ENCODE data around the gene TPK1.

Gene TPK1

DNA sequence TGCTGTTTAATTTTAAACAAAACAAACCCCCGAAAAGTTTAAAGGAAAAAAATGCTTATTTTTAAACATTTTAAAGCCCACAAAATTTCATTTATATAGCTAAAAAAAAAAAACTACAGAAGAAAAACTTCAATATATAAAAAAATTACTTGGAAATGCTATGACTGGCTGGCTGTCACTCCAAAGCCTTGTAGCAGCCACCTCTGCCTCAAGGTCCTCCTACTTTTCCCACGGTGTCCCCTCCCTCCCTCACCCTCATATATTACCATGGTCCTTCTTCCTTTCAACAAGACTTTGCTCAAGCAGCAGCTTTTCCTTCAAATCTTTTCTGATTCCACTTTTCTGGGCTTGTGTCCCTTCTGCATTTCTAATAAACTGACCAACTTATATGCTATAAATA is 122.0 kb downstream of the TPK1 start:
- no peak for DNase-seq

DNA sequence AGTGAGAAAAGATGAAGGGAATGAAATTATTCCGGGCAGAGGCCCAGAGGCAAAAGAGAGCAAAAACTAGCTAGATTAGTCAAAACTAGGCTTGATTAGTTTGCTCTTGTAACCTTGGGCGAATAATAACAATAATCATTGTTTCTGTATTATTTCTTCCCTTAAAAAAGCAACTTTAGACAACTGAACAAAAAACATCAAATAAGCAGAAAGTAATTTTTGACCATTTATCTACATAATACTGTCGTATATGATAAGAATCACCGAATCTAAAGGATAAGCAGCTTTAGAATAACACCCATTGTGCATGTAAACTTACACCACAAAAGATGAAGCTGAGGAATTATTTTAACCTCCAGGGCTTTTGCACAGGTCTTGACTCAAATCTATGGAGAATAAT is 125.1 kb downstream of the TPK1 start:
- DNase-seq = no peak

DNA sequence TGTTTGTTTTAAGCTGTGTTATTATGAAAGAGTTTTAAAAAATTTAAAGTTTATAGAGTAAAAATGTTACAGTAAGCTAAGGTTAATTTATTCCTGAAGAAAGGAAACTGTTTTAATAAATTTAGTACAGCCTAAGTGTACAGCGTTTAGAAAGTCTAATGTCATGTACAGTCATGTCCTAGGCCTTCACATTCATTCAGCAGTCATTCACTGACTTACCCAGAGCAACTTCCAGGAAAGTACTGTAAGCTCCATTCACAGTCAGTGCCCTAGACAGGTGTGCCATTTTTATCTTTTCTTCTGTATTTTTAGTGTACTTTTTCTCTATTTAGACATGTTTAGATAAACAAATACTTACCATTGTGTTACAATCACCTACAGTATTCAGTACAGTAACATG is 126.8 kb downstream of the TPK1 start:
- DNase-seq = no peak

DNA sequence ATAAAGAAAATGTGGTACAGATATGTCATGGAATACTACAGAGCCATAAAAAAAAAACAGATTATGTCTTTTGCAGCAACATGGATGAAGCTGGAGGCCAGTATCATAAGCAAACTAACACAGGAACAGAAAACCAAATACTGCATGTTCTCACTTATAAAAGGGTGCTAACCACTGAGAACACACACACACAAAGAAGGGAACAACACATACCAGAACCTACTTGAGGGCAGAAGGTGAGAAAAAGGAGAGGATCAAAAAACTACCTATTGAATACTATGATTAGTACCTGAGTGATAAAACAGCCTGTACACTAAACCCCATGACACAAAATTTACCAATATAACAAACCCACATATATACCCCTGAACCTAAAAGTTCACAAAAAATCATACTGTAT is 144.6 kb downstream of the TPK1 start:
- DNase-seq = no peak

DNA sequence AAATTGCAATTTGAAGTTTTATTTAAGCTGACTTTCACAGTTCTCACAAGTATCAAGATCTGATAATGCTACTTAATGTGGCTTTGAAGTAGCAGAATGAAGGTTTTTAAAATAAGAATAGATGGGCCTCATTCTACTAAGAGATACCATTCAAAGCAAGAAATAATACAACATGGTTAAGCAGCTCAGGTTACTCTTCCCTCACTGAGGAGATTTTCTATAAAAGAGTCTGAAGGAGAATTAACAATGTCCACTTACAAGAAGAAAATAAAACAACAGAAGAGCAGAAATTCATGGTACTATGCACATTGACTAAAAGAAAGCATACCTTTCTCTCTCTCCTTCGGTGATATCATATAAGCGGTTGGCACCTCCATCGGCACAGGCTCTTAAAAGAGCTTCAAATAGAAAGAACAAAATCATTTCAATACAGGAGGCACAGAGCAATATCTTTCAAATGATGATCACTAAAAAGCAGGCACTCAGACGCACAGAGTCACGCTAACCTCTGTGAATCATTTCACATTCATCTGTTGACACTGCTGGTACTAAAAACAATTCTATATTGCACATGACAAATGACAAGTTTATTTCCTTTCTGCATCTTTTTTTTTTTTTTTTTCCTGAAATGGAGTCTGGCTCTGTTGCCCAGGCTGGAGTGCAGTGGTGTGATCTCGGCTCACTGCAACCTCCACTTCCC is 153.1 kb downstream of the TPK1 start:
- DNase-seq = no peak

DNA sequence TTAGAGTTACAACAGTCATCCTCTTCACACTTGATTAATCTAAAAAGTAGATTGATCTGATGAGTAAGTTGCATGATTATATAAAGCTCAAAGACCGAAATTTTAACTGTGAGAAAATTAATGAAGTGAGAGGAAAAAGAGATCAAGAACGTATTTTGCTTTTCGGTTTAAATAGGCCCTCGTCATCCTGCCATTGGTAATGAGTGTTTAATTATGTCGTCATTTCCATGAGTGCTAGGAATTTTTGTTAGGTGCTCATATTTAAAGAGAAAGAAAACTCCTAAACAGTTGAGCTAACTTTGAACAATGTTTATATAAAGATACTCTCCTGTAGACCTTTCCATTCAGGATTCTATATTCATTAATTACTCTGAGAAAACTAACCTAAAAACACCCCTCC is 159.4 kb downstream of the TPK1 start:
- DNase-seq = no peak

DNA sequence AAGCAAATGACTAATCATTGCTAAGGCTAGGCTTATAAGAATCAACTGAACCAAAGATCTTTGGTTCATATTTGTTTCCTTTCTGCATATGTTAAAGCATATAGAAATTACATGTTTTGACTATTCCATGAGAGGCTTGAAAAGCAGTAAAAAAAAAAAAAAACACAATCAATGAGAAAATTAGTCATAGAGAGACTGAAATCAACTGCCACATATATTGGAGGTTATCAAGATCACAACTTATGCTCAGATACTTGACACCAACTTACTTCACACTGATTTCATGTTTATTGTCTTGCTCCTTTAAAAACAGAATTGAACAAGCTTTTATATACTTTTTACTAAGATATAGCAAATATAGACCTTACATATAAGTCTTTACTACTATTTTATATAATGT is 161.3 kb downstream of the TPK1 start:
- DNase-seq = no peak

DNA sequence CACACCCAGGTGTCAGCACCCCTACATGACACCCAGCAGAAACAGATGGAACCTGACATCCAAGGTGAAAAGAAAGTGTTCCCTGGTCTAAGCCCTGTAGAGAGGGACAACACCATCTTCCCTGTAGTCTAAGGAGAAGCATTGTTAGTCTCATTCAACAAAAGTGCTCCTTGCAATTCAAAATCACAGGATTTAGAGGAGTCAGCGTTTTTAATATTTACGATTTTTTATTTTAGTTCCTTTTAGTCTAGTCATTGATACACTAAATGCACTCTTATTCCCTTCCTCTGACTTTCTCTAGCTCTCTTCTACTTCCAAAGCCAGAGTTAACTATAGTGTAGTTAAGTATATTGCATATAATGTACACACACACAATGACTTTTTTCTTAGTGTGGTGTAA is 163.0 kb downstream of the TPK1 start:
- no peak for DNase-seq

DNA sequence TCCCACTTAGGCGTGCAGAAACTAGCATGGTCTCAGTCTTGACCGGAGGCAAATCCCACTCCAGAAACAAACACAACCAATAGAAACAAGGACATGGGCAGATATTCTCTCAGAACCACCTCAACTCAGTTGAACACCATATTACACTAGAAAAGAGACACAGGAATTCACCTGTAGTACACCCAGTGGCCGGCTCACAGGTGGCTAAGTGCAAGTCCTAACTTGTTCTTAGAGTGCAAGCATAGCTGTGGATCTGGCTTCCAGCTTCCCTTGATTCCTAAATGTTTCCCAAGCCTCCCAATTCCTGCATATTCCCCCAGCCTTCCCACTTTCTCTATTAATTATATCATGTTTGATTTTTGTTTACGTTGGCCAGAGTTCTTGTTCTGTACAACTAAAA is 164.4 kb downstream of the TPK1 start:
- no peak for DNase-seq

DNA sequence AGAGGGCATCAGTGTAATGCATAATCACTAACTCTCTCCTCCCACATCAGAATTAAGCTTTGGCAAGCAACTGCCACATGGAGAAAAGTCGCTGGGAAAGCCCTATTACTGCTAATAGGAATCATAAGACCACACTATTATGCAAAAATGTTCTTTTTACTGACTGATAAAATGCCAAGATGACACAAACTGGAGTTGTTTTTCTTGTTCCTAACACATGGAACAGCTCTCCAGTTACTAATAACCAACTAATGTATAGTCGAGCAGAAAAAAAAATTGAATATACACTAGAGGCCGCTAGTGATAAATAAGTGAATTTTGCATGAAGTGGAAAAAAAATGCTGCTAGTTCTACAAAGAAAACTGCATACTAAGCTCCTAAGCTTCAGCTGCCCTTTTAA is 165.6 kb downstream of the TPK1 start:
- no peak for DNase-seq

DNA sequence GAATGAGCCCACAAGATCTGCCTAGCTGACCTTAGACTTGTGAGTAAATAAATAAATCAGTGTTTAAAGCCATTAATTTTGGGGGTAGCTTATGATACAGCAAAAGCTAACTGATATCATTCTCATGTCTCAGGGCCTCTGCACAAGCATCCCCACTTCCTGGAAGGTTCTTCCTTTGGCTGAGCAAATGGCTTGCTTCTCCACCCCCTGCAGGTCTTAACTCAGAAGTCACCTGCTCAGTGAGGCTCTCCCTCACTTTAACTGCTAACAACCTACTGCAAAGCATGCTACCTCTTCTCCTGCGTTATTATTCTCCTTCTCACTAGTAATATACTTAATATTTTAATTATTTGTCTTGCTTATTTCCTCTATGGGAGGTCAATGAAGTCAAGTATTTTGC is 167.3 kb downstream of the TPK1 start:
- DNase-seq = no peak

DNA sequence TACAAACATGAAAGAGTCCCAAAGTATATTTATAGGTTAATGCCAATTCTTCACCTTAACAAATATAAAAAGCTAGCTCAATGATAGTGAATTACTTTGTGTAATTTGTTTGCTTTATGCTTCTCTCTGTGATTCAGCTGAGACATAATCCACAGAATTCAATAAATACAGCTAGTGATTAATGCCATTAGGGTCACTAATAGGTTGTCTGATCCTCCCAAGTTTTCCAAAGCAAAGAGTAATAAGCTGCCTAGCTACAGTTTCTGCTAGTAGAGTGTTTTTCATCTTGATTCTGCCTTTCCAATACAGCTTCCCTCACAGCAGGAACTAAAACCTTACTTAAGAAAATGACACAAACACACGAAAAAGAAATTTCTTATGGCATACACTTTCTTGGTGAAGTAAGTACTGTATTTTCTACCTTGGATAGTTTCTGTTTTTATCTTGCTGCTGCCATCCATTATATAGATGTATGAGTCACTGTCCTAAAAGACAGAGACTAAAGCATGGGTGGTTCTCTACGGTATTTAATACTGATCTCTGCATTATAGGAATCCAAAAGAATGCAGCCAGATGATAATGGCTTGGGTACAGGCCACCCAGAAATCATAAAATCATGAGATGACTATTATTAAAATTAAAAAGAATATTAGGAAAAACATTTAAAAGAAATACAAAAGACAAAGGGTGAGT is 170.0 kb downstream of the TPK1 start:
- no peak for DNase-seq

DNA sequence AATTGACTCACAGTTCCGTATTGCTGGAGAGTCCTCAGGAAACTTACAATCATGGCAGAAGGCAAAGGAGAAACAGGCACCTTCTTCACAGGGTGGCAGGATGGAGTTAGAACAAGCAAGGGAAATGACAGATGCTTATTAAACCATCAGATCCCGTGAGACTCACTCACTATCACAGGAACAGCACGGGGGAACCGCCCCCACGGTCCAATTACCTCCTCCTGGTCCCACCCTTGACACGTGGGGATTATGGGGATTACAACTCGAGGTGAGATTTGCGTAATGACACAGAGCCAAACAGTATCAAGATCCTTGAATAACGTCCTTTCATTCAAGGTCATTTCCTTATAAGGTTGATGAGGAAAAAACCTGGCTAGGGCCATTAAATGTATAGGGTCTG is 176.6 kb downstream of the TPK1 start:
- no peak for DNase-seq

DNA sequence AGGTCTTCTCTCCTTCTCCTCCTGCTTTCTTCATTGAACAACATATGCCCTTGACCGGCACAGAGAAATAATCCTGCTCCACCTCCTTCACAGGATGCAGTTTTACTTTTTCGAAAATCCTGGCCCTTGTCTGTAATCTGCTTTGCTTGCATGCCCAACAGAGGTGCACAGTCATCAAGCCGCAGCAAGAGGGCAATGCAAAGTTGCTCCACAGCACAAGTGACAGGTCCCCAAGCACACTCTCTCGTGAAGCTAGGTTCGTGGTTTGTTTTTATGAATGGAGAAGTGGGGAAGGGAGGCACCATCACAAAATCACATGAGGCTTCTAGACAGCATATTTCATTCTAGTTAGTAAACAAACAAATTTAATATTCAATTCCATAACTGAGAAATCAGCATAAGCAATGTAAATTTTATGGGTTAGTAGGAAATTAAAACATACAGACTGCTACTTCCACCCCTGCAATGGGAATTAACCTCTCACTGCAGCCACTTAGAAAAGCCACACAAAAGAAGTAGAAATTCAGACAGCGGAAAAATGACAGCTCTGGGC is 178.8 kb downstream of the TPK1 start:
- DNase-seq = no peak

DNA sequence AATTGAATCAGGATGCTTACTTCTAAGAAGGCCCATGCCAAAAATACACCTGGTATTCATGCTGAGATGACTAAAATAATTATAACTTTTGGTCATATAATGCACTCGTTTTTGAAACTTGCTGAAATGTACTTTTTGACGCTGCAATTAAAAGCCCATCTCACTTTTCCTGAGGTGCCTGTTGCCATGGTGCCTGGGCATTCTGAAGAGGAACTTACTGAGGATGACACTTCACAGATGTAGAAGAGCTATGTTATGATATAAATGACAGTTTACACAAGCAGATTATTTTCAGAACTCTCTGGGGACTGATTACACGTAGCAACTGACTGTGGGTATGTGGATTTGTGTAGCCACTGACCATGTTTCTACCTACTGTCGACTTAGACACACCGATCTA is 182.4 kb downstream of the TPK1 start:
- DNase-seq = no peak

DNA sequence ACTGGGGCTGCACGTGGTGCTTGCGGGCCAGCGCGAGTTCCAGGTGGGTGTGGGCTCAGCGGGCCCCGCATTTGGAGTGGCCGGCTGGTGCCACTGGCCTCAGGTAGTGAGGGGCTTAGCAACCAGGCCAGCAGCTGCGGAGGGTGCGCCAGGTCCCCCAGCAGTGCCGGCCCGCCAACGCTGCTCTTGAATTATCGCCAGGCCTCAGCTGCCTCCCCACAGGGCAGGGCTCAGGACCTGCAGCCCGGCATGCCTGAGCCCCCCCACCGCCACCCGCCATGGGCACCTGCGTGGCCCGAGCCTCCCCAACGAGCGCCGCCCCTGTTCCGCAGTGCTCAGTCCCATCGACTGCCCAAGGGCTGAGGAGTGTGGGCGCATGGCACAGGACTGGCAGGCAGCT is 185.4 kb downstream of the TPK1 start:
- no peak for DNase-seq

DNA sequence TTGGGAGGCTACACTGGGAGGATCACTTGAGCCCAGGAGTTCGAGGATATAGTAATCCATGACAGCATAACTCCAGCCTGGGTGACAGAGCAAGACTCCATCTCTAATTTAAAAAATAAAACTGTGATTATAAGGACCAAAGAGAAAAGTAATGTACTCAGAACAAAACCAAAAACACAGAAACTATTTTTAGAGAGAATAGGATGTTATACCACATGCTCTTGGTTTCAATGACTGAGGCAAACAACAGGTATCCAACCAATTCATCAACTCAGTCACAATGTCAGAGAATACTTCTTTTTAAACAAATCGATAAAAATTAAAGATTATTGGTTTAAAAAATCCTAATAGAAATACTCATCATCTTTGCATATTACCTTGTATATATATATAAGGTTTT is 186.7 kb downstream of the TPK1 start:
- no peak for DNase-seq

DNA sequence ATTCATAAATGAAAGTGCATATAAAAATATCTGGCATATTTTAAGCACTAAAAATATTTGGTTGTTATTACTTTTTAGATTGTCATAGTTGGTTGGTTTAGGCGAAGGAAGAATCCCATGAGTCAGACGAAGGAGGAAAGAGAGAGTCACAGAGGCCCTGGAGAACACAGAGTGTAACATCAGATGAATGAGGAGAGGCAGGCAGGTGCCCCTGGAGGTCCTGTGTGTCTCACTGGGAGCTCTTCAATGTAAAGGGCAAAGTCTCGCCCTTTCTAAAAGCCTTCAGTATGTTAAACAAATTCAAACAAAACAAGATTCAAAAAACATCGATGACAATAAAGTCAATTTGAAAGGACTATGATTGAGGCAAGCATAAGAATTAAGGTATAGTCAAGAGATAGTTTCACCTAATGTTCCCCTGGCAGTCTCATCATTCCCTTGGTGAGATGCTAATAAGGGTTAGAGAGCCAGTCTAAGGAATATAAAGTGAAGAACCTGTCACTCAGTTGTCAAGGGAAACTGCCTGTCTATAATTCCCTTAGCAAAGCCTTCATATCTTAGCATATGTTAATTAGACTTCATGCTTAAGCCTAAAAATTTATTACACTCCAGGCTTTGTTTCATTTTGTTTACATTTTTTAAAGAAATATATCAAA is 194.3 kb downstream of the TPK1 start:
- no peak for DNase-seq

DNA sequence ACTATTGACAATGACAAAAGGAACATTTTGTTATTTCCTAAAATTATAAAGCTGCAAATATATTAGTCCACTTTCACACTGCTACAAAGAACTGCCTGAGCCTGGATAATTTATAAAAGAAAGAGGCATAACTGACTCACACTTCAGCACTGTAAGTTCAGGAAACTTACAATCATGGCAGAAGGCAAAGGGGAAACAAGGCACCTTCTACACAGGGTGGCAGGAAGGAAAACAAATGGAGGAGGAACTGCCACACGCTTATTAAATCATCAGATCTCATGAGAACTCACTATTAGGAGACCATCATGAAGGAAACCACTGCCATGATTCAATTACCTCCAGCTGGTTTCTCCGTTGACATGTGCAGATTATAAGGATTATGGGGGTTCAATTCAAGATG is 203.1 kb downstream of the TPK1 start:
- DNase-seq = no peak

DNA sequence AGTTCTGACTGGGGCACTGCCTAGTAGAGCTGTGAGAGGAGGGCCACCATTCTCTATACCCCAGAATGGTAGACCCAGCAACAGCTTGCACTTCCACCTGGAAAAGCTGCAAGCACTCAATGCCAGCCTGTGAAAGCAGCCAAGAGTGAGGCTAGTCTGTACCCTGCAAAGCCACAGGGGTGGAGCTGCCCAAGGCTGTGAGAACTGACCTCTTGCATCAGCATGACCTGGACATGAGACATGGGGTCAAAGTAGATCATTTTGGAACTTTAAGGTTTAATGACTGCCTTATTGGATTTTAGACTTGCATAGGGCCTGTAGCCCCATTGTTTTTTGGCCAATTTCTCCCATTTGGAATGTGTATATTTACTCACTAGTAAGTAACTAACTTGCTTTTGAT is 206.3 kb downstream of the TPK1 start:
- no peak for DNase-seq

DNA sequence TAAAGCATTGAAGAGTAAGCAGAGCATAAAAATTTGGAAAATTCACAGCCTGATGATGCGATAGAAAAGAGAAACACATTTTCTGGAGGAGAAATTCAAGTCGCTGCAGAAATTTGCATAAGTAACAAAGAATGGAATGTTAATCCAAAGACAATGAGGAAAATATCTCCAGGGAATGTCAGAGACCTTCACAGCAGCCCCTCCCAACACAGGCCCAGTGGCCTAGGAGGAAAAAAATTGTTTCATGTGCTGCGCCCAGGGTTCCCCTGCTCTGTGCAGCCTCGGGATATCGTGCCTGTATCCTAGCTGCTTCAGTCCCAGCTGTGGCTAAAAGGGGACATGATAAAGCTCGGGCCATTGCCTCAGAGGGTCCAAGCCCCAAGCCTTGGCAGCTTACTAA is 206.8 kb downstream of the TPK1 start:
- DNase-seq = no peak

DNA sequence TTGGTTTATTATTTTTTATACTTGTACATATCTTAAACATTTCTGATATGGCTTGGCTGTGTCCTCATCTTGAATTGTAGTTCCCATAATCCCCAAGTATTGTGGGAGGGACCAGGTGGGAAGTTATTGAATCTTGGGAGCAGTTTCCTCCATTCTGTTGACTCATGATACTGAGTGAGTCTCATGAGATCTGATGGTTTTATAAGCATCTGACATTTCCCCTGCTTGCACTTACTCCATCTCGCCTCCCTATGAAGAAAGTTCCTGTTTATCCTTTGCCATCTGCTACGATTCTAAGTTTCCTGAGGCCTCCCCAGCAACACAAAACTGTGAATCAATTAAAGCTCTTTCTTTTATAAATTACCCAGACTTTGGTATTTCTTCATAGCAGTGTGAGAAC is 207.7 kb downstream of the TPK1 start:
- no peak for DNase-seq

DNA sequence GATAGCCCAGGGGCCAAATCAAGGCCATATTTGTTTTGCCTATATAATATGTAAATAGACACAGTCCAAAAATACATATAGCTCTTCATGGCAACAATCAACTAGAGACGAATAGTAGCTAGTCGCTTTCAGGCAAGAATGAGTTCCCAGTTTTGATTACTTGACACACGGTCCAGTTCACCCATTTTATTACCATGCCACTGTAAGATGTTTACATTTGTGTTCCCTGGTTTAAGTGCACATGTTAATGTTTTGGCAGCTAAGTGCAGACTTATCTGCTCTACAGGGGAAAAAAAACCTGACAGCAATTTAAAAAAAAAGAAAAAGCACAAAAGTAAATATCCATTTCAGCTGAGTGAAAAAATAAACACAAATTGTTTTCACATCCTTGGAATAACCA is 213.1 kb downstream of the TPK1 start:
- no peak for DNase-seq

DNA sequence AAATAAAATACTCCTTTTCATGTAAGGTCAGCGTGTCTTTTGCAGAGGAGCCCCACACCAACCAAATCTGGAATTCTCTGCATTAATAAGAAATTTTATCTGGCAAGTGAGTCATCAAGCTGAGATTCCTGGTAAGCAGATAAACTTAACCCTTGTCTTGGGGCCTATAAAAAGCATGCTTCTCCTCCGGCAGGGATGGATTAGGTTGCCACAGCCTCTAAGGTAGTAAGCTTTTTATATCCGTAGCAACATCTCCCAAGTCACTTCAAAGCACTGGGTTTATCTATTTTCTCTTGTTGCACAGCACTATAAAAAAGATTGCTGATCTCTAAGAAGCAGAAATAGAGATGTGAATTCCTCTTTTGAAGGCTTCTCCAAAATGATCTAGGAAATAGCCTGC is 229.6 kb downstream of the TPK1 start:
- no peak for DNase-seq

All from SHP77 (cell line).